Vagina (tissue), 2 donors: ENCODE results near the gene CNTN5.

Experiments used
- CTCF ChIP-seq, 3 experiments: fragments of 450-650 bp in 2 of 3; fragments of 200-600 bp in 1 of 3; sonication (generic) in 1 of 3; IDR thresholded peaks; one replicate each; pipeline ENCODE4 v1.5.1; 2017 to 2019; ENCODE audit warnings: antibody characterized with exemption in 3 of 3, mild to moderate bottlenecking in 2 of 3, moderate library complexity in 2 of 3
- POLR2A ChIP-seq, 2 donors: fragments of 450-650 bp; IDR thresholded peaks; one replicate each; pipeline ENCODE4 v1.6.1; 2017; ENCODE audit warnings: antibody characterized with exemption in 2 of 2, mild to moderate bottlenecking in 2 of 2, moderate library complexity in 2 of 2

DNA sequence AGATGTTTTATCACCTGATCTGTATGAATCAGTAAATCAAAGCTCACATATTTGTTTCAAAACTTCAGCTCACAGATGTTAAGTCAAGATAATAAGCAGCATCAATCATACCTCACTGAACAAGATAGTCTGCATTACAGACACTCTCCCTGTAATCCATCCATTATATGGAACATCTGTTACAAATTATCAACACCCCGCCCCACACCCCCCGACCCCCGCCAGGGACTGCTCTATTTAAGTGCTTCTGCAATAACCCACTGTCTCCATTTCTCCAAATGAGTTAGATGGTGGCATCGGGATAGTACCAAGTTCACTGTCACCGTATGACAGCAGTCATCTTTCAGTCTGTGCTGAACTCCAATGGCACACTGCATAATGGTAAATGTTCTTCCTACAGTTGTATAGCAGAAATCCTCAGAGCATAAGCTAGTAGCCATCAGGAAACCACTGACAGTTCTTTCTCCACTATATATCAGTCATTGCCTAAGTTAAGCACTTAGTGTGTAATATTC lies 1219.3 kb downstream of the CNTN5 start:
- TF ChIP-seq CTCF (IDR thresholded peaks at IDR 0.05) = no peak
- no peak for TF ChIP-seq POLR2A (IDR thresholded peaks at IDR 0.05)
